HUES48 (cell line): ENCODE measurements around the gene EHF.

Experiments used
- H3K27ac ChIP-seq: one replicate; pipeline ENCODE4 v1.7.0; 2013; ENCODE audit warnings: low read depth, low read length, inconsistent platforms
- H3K27me3 ChIP-seq: 2 replicates; pipeline ENCODE4 v1.6.1; 2013; ENCODE audit warnings: mild to moderate bottlenecking, low read length; ENCODE audit not compliant: control insufficient read depth, insufficient read depth
- H3K36me3 ChIP-seq: 2 replicates; pipeline ENCODE4 v1.6.1; 2013; ENCODE audit warnings: low read length; ENCODE audit not compliant: control insufficient read depth, insufficient read depth
- H3K4me1 ChIP-seq: 2 replicates; pipeline ENCODE4 v1.6.1; 2013; ENCODE audit warnings: mild to moderate bottlenecking, low read length; ENCODE audit not compliant: control insufficient read depth, insufficient read depth
- H3K4me3 ChIP-seq: 2 replicates; pipeline ENCODE4 v1.5.1; 2013; ENCODE audit warnings: mild to moderate bottlenecking, low read depth, low read length
- H3K9ac ChIP-seq: 2 replicates; pipeline ENCODE4 v1.6.1; 2013; ENCODE audit warnings: mild to moderate bottlenecking, low read depth, low read length, moderate library complexity
- H3K9me3 ChIP-seq: 2 replicates; pipeline ENCODE4 v1.6.1; 2013; ENCODE audit warnings: low read length; ENCODE audit not compliant: control insufficient read depth, insufficient read depth

Gene EHF

GRCh38 chr11:34626393-34626792, 5.5 kb downstream of the EHF start:
- Histone ChIP-seq H3K4me1 (no peaks in the 10 kb centered on the region), H3K9ac (no peak overlapping the region), H3K27ac (no peak overlapping the region)

DNA sequence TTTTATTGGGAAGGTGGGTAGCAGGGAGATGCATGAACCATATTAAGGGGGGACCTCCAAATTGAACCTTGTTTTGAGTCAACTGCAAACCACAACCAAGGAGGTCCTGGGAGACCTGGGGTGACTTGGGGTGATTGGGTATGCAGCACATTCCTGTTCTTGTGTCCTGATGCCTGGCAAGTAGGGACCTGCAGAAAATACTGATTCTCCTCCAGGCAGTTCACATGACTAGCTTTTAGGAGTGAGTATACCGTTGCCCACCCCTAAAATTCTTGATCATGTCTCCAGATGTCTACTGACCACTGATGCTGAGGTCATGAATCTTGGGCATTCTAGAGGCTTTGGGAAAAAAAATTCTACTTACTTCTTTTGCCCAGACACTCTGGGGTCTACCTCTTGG, 6.3 kb downstream of the EHF start:
- Histone ChIP-seq H3K9me3 (no peaks in the 10 kb centered on the region), H3K4me1 (peaks cover 4% of the 10 kb centered on the region; the same call in 1 of the 2 replicates), H3K36me3 (no peaks in the 10 kb centered on the region), H3K27me3 (no peaks in the 10 kb centered on the region), H3K9ac (no peak overlapping the region), H3K27ac (no peak overlapping the region), H3K4me3 (no peak overlapping the region)

More at GRCh38 chr11:34626393-34626792, 5.5 kb downstream of the EHF start:
- H3K9me3 ChIP-seq: no peaks in the 10 kb centered on the region
- H3K36me3 ChIP-seq: no peaks in the 10 kb centered on the region
- H3K27me3 ChIP-seq: no peaks in the 10 kb centered on the region
- H3K4me3 ChIP-seq: no peak overlapping the region

GRCh38 chr11:34629711-34630110, 8.8 kb downstream of the EHF start:
- Histone ChIP-seq H3K27me3 (no peaks in the 10 kb centered on the region), H3K27ac (no peak overlapping the region), H3K4me1 (peaks cover 8% of the 10 kb centered on the region), H3K36me3 (no peaks in the 10 kb centered on the region), H3K9me3 (no peaks in the 10 kb centered on the region), H3K9ac (no peak overlapping the region), H3K4me3 (no peak overlapping the region)

DNA sequence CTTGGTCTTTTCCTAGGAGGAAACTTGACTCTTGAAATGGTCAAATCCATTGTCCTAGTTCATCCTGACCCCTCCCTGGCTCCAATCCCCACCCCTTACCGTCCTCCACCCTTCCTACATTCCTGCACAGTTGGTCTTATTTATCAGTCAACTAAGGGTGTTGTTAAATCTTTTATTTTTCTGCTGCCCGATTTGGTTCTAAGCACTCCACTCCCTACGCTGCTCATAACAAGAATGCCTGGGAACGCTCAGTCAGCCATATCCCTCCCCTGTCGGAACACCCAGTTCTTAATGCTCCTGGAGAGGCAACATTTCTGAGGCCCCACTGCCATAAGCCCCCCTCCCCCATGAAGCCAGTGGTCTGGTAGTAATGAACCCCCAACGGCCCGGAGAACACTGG, 9.7 kb downstream of the EHF start:
- H3K27me3 ChIP-seq: no peaks in the 10 kb centered on the region
- peaks cover 8% of the 10 kb centered on the region for H3K4me1 ChIP-seq
- no peak overlapping the region for H3K4me3 ChIP-seq

DNA sequence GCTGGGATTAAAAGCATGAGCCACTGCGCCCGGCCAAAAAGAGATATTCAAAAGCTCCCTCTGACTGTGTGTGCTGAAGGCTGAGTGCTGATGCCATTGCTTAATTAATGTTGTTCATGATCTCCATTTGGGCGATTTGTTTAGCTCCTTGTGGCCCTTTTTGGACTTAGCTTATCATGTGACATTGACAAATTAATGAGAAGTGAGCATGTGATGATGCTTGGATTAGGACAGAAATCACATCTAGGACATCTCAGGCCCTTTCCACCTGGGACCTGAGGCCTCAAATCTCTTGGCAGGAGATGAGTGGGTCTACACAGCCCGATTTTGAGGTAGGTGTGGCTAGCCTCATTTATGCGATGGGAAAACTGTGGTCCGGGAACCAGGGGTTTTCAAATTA, 10.4 kb downstream of the EHF start:
- H3K27me3 ChIP-seq: no peaks in the 10 kb centered on the region
- H3K36me3 ChIP-seq: no peaks in the 10 kb centered on the region
- H3K9ac ChIP-seq: no peak overlapping the region
- peaks cover 8% of the 10 kb centered on the region for H3K4me1 ChIP-seq
- no peak overlapping the region for H3K27ac ChIP-seq
- no peak overlapping the region for H3K4me3 ChIP-seq
- H3K9me3 ChIP-seq: no peaks in the 10 kb centered on the region

More for the DNA sequence above, 9.7 kb downstream of the EHF start:
- Histone ChIP-seq H3K9ac (no peak overlapping the region), H3K27ac (no peak overlapping the region), H3K9me3 (no peaks in the 10 kb centered on the region), H3K36me3 (no peaks in the 10 kb centered on the region)

- Histone ChIP-seq H3K27ac (no peak overlapping the region), H3K27me3 (no peaks in the 10 kb centered on the region), H3K4me3 (no peak overlapping the region), H3K4me1 (peaks cover 8% of the 10 kb centered on the region), H3K9ac (no peak overlapping the region), H3K9me3 (no peaks in the 10 kb centered on the region), H3K36me3 (no peaks in the 10 kb centered on the region)
Observed at GRCh38 chr11:34631737-34632104, 10.8 kb downstream of the EHF start.

GRCh38 chr11:34632105-34632791, 11.4 kb downstream of the EHF start:
- Histone ChIP-seq H3K9me3 (no peaks in the 10 kb centered on the region), H3K4me3 (no peak overlapping the region), H3K36me3 (no peaks in the 10 kb centered on the region), H3K27ac (no peak overlapping the region), H3K4me1 (peaks cover 8% of the 10 kb centered on the region), H3K9ac (no peak overlapping the region), H3K27me3 (no peaks in the 10 kb centered on the region)

- H3K9ac ChIP-seq: no peak overlapping the region
- no peaks in the 10 kb centered on the region for H3K9me3 ChIP-seq
- no peak overlapping the region for H3K4me3 ChIP-seq
- no peaks in the 10 kb centered on the region for H3K36me3 ChIP-seq
- H3K27ac ChIP-seq: no peak overlapping the region
- peaks cover 8% of the 10 kb centered on the region for H3K4me1 ChIP-seq
- H3K27me3 ChIP-seq: no peaks in the 10 kb centered on the region
Observed at GRCh38 chr11:34633640-34633989, 12.7 kb downstream of the EHF start.

GRCh38 chr11:34633990-34634693, 13.2 kb downstream of the EHF start:
- Histone ChIP-seq H3K4me1 (peaks cover 8% of the 10 kb centered on the region), H3K27me3 (no peaks in the 10 kb centered on the region), H3K27ac (no peak overlapping the region), H3K4me3 (no peak overlapping the region), H3K9me3 (no peaks in the 10 kb centered on the region), H3K36me3 (no peaks in the 10 kb centered on the region), H3K9ac (no peak overlapping the region)

- Histone ChIP-seq H3K27ac (no peak overlapping the region), H3K9ac (no peak overlapping the region), H3K27me3 (no peaks in the 10 kb centered on the region), H3K4me3 (no peak overlapping the region), H3K36me3 (no peaks in the 10 kb centered on the region), H3K9me3 (no peaks in the 10 kb centered on the region), H3K4me1 (peaks cover 8% of the 10 kb centered on the region)
Observed at GRCh38 chr11:34634694-34635062, 13.8 kb downstream of the EHF start.

DNA sequence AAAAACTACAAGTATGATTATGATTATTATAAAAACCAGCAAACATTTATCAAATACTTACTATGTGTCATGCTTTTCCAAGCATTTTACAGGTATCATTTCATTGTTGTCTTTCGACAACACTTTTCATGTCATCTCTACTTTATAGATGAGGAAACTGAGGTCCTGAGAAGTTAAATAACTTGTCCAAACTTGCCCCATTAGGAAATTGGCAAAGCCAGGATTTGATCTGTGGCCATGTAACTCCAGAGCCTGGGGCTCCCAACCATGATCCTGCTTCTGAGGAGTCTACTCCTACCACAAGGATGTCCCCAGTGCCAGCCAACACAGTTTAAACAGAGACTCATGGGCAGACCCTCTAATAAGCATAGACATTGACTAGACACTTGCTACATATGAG, 15.2 kb downstream of the EHF start:
- H3K4me1 ChIP-seq: peaks cover 8% of the 10 kb centered on the region
- no peaks in the 10 kb centered on the region for H3K9me3 ChIP-seq
- no peak overlapping the region for H3K9ac ChIP-seq
- H3K36me3 ChIP-seq: no peaks in the 10 kb centered on the region
- no peak overlapping the region for H3K27ac ChIP-seq
- no peak overlapping the region for H3K4me3 ChIP-seq
- no peaks in the 10 kb centered on the region for H3K27me3 ChIP-seq
